Kidney epithelial cell (primary cell): ENCODE measurements around the gene CTDSP1. TPM values are rescaled to one million over a fixed set of nuclear protein-coding genes. Genes with fewer than 3 reads are reported as not detected.

ENCODE experiments used
- DNase-seq: peaks from one replicate; pipeline ENCODE4 v3.0.0-alpha.2; 2010; ENCODE audit warnings: low read depth
- H3K27me3 ChIP-seq: 2 replicates; pipeline ENCODE4 v1.6.0; 2011; ENCODE audit warnings: low read length; ENCODE audit not compliant: control insufficient read depth, insufficient read depth
- H3K36me3 ChIP-seq: 2 replicates; pipeline ENCODE4 v1.5.1; 2011; ENCODE audit warnings: low read length; ENCODE audit not compliant: control insufficient read depth, insufficient read depth
- H3K4me3 ChIP-seq: 2 replicates; pipeline ENCODE4 v1.5.1; 2011; ENCODE audit warnings: low read depth, mild to moderate bottlenecking, control low read depth, low read length
- total RNA-seq: library from RNA; depleted of rRNA; stranded (reverse); fragments of >200 nt; gene quantifications from 2 replicates; pipeline ENCODE4 v1.2.3, GENCODE V29; 2015
- TF ChIP-seq, protein P1 (sequence below): IDR thresholded peaks from 2 replicates; pipeline ENCODE4 v1.5.1; 2011; ENCODE audit warnings: mild to moderate bottlenecking, moderate library complexity, low read length, control low read depth, inconsistent platforms; ENCODE audit not compliant: insufficient read depth, poor library complexity, severe bottlenecking

The CTDSP1 gene
- total RNA-seq, 1 donor from 2014 or later: 37.8 TPM

DNA sequence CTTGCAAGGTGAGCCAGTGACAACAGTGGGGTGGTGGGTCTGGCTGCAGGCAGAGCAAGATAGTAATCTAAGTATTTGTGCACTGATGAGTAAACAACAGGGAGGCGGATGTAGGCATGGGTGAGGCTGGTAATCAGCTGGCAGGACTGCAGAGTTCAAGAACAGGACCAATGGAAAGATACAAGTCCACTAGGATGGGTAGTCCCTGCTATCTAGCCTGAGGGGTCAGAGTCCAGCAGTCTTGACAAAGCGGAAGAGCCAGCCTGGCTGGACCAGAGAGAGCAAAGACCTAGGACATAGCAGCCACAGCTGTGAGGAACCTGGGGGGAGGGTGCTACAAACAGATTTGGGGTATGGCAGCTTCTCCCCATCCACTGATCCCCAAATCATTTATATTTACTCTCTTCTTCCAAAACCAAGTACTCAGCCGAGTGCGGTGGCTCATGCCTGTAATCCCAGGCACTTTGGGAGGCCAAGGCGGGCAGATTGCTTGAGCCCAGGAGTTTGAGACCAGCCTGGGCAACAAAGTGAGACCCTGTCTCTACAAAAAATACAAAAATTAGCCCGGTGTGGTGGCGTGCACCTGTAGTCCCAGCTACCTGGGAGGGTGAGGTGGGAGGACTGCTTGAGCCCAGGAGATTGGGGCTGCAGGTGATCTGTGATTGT, 45.2 kb downstream of the CTDSP1 start:
- no peak for DNase-seq
- Histone ChIP-seq H3K27me3 (no peaks in the 10 kb centered on the region), H3K36me3 (no peaks in the 10 kb centered on the region), H3K4me3 (no peak overlapping the region)
- TF ChIP-seq, protein P1, sequence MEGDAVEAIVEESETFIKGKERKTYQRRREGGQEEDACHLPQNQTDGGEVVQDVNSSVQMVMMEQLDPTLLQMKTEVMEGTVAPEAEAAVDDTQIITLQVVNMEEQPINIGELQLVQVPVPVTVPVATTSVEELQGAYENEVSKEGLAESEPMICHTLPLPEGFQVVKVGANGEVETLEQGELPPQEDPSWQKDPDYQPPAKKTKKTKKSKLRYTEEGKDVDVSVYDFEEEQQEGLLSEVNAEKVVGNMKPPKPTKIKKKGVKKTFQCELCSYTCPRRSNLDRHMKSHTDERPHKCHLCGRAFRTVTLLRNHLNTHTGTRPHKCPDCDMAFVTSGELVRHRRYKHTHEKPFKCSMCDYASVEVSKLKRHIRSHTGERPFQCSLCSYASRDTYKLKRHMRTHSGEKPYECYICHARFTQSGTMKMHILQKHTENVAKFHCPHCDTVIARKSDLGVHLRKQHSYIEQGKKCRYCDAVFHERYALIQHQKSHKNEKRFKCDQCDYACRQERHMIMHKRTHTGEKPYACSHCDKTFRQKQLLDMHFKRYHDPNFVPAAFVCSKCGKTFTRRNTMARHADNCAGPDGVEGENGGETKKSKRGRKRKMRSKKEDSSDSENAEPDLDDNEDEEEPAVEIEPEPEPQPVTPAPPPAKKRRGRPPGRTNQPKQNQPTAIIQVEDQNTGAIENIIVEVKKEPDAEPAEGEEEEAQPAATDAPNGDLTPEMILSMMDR: no peak

DNA sequence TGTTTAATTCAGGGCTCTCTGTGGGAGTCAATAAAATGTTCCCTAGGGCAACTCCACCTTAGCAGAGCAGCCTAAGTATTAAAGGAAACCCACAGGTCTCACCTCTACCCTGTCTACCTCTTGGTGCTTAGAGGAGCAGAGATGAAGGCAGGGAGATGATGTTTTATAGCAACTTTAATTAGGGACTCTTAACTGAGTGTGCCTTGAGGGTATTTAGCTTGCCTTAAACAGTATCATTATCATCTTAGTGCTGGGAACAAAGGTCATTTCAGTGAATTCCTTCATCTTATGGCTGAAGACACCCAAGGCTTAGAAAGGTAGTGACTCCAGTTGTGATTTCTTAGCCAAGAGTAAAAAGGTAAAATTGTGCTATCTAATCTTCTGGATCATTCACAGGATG, 45.9 kb downstream of the CTDSP1 start:
- Histone ChIP-seq H3K36me3 (no peaks in the 10 kb centered on the region), H3K27me3 (no peaks in the 10 kb centered on the region), H3K4me3 (no peak overlapping the region)
- no peak for DNase-seq
- TF ChIP-seq, protein P1: no peak

DNA sequence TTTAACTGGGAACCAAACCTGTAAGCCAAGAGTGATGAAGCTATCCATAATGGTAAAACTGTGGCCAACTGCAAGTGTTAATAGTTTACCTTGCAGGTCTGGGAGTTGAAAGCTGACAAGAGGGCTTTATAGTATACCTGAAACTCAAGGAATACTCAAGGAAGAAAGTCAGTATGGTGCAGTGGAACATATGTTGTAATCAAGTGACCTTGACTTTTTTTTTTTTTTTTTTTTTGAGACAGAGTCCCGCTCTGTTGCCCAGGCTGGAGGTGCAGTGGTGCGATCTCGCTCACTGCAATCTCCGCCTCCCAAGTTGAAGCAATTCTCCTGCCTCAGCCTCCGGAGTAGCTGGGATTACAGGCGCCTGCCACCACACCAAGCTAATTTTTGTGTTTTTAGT, 46.9 kb downstream of the CTDSP1 start:
- H3K27me3 ChIP-seq: no peaks in the 10 kb centered on the region
- H3K36me3 ChIP-seq: no peaks in the 10 kb centered on the region
- TF ChIP-seq, protein P1: no peak
- no peak for DNase-seq
- H3K4me3 ChIP-seq: no peak overlapping the region

DNA sequence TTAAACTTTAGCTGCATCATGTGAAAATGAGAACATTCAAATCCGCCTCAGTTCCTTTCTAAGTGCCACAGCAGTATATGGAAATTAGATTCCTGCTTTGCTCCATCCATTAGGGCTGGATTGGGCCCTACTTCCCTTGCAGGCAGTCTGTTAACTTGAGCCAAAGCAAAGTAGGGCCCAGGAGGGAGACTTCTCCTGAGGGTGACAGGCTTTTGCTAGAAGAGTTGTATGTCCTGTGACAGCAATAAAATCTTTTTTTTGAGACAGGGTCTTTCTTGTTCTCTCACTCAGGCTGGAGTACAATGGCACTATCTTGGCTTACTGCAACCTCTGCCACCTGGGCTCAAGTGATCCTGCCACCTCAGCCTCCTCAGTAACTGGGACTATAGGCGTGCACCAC, 47.4 kb downstream of the CTDSP1 start:
- Histone ChIP-seq H3K4me3 (no peak overlapping the region), H3K27me3 (no peaks in the 10 kb centered on the region), H3K36me3 (no peaks in the 10 kb centered on the region)
- DNase-seq: no peak
- TF ChIP-seq, protein P1: no peak

DNA sequence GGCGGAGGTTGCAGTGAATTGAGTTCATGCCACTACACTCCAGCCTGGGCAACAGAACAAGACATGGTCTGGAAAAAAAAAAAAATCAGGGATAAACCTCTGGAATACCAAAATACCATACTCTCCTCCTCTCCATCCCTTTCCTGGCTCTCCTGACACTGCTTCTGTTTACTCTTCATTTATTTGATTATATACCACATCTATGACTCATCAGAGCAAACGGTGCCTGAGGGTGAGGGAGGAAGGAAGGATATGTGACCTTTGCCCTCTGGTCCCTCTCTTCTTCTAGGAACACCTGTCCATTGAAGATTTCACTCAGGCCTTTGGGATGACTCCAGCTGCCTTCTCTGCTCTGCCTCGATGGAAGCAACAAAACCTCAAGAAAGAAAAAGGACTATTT, 49.3 kb downstream of the CTDSP1 start:
- TF ChIP-seq, protein P1: no peak
- no peak for DNase-seq
- H3K36me3 ChIP-seq: no peaks in the 10 kb centered on the region
- H3K4me3 ChIP-seq: no peak overlapping the region
- H3K27me3 ChIP-seq: no peaks in the 10 kb centered on the region

DNA sequence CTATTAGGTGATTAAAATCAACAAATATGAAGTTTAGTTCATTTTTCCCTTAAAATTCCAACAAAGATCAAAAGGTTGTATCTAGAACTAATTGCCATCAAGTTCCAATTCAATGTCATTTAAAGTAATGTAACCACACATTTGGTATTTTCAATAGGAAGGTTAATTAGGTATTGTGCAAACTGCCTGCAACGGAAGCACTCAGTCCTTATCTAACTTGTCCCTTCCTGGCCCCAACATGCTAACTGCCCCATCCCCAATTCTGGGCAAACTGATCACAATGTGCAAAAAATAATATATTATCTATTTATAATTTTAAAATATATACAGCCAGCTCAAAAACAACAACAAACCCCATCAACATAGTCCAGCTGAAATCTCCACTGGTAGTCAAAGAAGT, 52.4 kb downstream of the CTDSP1 start:
- Histone ChIP-seq H3K27me3 (no peaks in the 10 kb centered on the region), H3K4me3 (no peak overlapping the region), H3K36me3 (no peaks in the 10 kb centered on the region)
- TF ChIP-seq, protein P1: no peak
- no peak for DNase-seq
